Neural cell (in vitro differentiated cells): ENCODE results near the gene S1PR2. TPM values are rescaled to one million over a fixed set of nuclear protein-coding genes. Genes with fewer than 3 reads are reported as not detected.

Source experiments
- H2AFZ ChIP-seq: fragments of 200-600, 300-800 bp; sonication (generic), shearing (Covaris generic); 2 replicates; pipeline ENCODE4 v1.6.0; 2014; ENCODE audit warnings: low read depth, mild to moderate bottlenecking, antibody characterized with exemption, low read length, moderate library complexity
- H3F3A ChIP-seq: fragments of 200-600 bp; shearing (Covaris generic); 2 replicates; pipeline ENCODE4 v1.6.1; 2016; ENCODE audit warnings: mild to moderate bottlenecking, moderate library complexity, mixed read lengths, antibody characterized with exemption, low read length; ENCODE audit not compliant: insufficient read depth, poor library complexity, severe bottlenecking
- H3K27ac ChIP-seq: fragments of 200-600, 300-800 bp; sonication (generic), shearing (Covaris generic); 2 replicates; pipeline ENCODE4 v1.5.1; 2014; ENCODE audit warnings: mild to moderate bottlenecking, low read length, moderate library complexity
- H3K27me3 ChIP-seq: fragments of 300-800, 200-600 bp; sonication (generic), shearing (Covaris generic); 2 replicates; pipeline ENCODE4 v1.6.0; 2014; ENCODE audit warnings: mild to moderate bottlenecking, low read depth, low read length, moderate library complexity; ENCODE audit not compliant: insufficient read depth
- H3K36me3 ChIP-seq: fragments of 300-800, 200-600 bp; sonication (generic), shearing (Covaris generic); 2 replicates; pipeline ENCODE4 v1.5.1; 2014; ENCODE audit warnings: mild to moderate bottlenecking, antibody characterized with exemption, low read length, moderate library complexity; ENCODE audit not compliant: insufficient read depth
- H3K4me2 ChIP-seq: fragments of 300-800, 200-600 bp; sonication (generic), shearing (Covaris generic); 2 replicates; pipeline ENCODE4 v1.6.0; 2014; ENCODE audit warnings: mild to moderate bottlenecking, low read length
- H3K4me3 ChIP-seq: fragments of 300-800, 200-600 bp; sonication (generic), shearing (Covaris generic); 2 replicates; pipeline ENCODE4 v1.5.1; 2014; ENCODE audit warnings: mild to moderate bottlenecking, low read length, moderate library complexity
- H3K79me2 ChIP-seq: fragments of 200-600 bp; shearing (Covaris generic); replicated peaks from 2 replicates; pipeline ENCODE4 v1.6.0; 2014; ENCODE audit warnings: mild to moderate bottlenecking, low read length, moderate library complexity; ENCODE audit not compliant: insufficient read depth
- H3K9ac ChIP-seq: fragments of 300-800, 200-600 bp; sonication (generic), shearing (Covaris generic); 2 replicates; pipeline ENCODE4 v1.6.1; 2016; ENCODE audit warnings: mild to moderate bottlenecking, low read length, mixed read lengths
- H3K9me2 ChIP-seq: fragments of 200-600 bp; shearing (Covaris generic); 2 replicates; pipeline ENCODE4 v1.6.1; 2016; ENCODE audit warnings: mild to moderate bottlenecking, low read length, mixed read lengths; ENCODE audit not compliant: insufficient read depth
- H3K9me3 ChIP-seq: fragments of 200-600, 300-800 bp; sonication (generic), shearing (Covaris generic); 2 replicates; pipeline ENCODE4 v1.6.1; 2016; ENCODE audit warnings: mild to moderate bottlenecking, mixed run types, low read length, moderate library complexity, mixed read lengths
- H4K20me1 ChIP-seq: fragments of 200-600 bp; shearing (Covaris generic); 2 replicates; pipeline ENCODE4 v1.6.1; 2016; ENCODE audit warnings: mild to moderate bottlenecking, mixed run types; ENCODE audit not compliant: insufficient read depth
- CTCF ChIP-seq: fragments of 450-650 bp; IDR thresholded peaks from 2 replicates; pipeline ENCODE4 v1.5.1; 2014; ENCODE audit warnings: antibody characterized with exemption, mild to moderate bottlenecking, moderate library complexity; ENCODE audit not compliant: poor library complexity, severe bottlenecking
- EP300 ChIP-seq: fragments of 450-650 bp; conservative IDR thresholded peaks from 2 replicates; pipeline ENCODE4 v1.6.1; 2014; ENCODE audit warnings: antibody characterized with exemption, mild to moderate bottlenecking, moderate library complexity; ENCODE audit not compliant: poor library complexity, severe bottlenecking
- EZH2 ChIP-seq: fragments of 200-600, 300-800 bp; shearing (Covaris generic), sonication (generic); IDR thresholded peaks from 2 replicates; pipeline ENCODE4 v1.6.1; 2014; ENCODE audit warnings: antibody characterized with exemption, low read length, borderline replicate concordance, mild to moderate bottlenecking; ENCODE audit not compliant: insufficient read depth, poor library complexity, severe bottlenecking
- MXI1 ChIP-seq: fragments of 450-650 bp; conservative IDR thresholded peaks from 2 replicates; pipeline ENCODE4 v1.6.1; 2014; ENCODE audit warnings: antibody characterized with exemption, mild to moderate bottlenecking; ENCODE audit not compliant: poor library complexity, severe bottlenecking
- POLR2AphosphoS5 ChIP-seq: IDR thresholded peaks from 2 replicates; pipeline ENCODE4 v1.6.1; 2012
- RAD21 ChIP-seq: fragments of 450-650 bp; conservative IDR thresholded peaks from 2 replicates; pipeline ENCODE4 v1.6.1; 2014; ENCODE audit warnings: antibody characterized with exemption, mild to moderate bottlenecking, moderate library complexity
- REST ChIP-seq: IDR thresholded peaks from 2 replicates; pipeline ENCODE4 v1.6.1; 2012; ENCODE audit warnings: borderline replicate concordance
- SMC3 ChIP-seq: fragments of 450-650 bp; conservative IDR thresholded peaks from 2 replicates; pipeline ENCODE4 v1.6.1; 2014; ENCODE audit warnings: antibody characterized with exemption, mild to moderate bottlenecking, moderate library complexity; ENCODE audit not compliant: poor library complexity
- TAF1 ChIP-seq: IDR thresholded peaks from 2 replicates; pipeline ENCODE4 v1.6.1; 2012; ENCODE audit warnings: low read depth
- polyA plus RNA-seq: library from polyadenylated mRNA; depleted of rRNA; stranded (reverse); fragments of >200 nt; gene quantifications from 2 replicates; pipeline ENCODE4 v1.2.3, GENCODE V29; 2014

Gene S1PR2
- polyA plus RNA-seq, 1 donor from 2014 or later, result 7.5 TPM

- no peaks in the 10 kb centered on the region for H3K36me3 ChIP-seq
- H3K9ac ChIP-seq, result no peak overlapping the region
- H3K27me3 ChIP-seq, result no peaks in the 10 kb centered on the region
- no peak overlapping the region for H3K4me2 ChIP-seq
- H2AFZ ChIP-seq, result no peak overlapping the region
- TF ChIP-seq TAF1 (no peak), SMC3 (no peak), POLR2AphosphoS5 (no peak), REST (no peak), EZH2 (no peak), RAD21 (no peak), CTCF (no peak), EP300 (no peak)
- no peak overlapping the region for H3K27ac ChIP-seq
- H4K20me1 ChIP-seq, result no peaks in the 10 kb centered on the region
- no peak overlapping the region for H3K4me3 ChIP-seq
- H3K79me2 ChIP-seq, result peaks cover 7% of the 10 kb centered on the region
- no peaks in the 10 kb centered on the region for H3K9me2 ChIP-seq
- no peaks in the 10 kb centered on the region for H3F3A ChIP-seq
- H3K9me3 ChIP-seq, result no peaks in the 10 kb centered on the region
Observed at GRCh38 chr19:10256970-10257615, 26.0 kb upstream of the S1PR2 start.

- Histone ChIP-seq H3K4me3 (no peak overlapping the region), H3K9me3 (no peaks in the 10 kb centered on the region), H4K20me1 (no peaks in the 10 kb centered on the region), H3K79me2 (peaks cover 7% of the 10 kb centered on the region), H3K9ac (no peak overlapping the region), H3K4me2 (no peak overlapping the region), H3K27ac (no peak overlapping the region), H3F3A (no peaks in the 10 kb centered on the region), H3K27me3 (no peaks in the 10 kb centered on the region), H2AFZ (no peak overlapping the region), H3K36me3 (no peaks in the 10 kb centered on the region), H3K9me2 (no peaks in the 10 kb centered on the region)
- TF ChIP-seq SMC3, result no peak
- no peak for TF ChIP-seq EP300
- no peak for TF ChIP-seq REST
- TF ChIP-seq CTCF, result no peak
- TF ChIP-seq MXI1, result no peak
- no peak for TF ChIP-seq RAD21
- no peak for TF ChIP-seq TAF1
Observed at GRCh38 chr19:10256551-10256950, 25.4 kb upstream of the S1PR2 start.
